ENCODE results near the gene SIGLEC10.
"Not testable (repeated sequence)": the region's sequence is repeated elsewhere in the genome, so short reads cannot be mapped to it uniquely, and the experiment has no call there.

Gene SIGLEC10

DNA sequence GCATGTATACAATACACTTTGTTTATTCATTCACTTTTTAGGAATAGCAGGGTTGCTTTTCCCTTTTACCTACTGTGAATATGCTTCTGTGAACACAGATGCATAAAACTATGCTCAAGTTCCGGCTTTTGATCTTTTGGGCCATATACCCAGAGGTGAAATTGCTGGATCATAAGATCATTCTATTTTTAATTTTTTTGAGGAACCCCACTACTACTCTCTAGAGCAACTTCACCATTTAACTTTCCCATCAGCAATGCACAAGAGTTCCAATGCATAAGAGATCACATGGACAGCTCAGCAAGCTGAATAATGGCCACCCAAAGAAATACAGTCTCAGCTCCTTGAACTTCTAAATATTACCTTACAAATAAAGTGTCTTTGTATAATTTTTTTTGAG, 17.0 kb upstream of the SIGLEC10 start:
- no peak for DNase-seq

- no peak for DNase-seq
Observed at GRCh38 chr19:51433043-51433442, 15.6 kb upstream of the SIGLEC10 start.

DNA sequence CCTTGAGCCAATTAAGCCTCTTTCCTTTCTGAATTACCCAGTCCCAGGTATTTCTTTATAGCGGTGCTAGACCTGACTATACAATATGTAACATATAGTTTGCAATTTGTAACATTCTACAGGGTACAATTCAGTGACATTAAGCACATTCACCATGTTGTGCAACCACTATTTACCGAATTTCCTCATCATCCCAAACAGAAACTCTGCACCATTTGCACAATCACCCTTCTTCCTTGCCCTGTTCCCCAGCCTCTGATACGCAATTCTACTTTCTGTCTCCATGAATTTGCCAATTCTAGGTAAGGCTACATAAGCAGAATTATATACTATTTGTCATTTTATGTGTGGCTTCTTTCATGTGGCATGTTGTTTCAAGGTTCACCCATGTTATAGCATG, 13.7 kb upstream of the SIGLEC10 start:
- DNase-seq, result no peak

DNA sequence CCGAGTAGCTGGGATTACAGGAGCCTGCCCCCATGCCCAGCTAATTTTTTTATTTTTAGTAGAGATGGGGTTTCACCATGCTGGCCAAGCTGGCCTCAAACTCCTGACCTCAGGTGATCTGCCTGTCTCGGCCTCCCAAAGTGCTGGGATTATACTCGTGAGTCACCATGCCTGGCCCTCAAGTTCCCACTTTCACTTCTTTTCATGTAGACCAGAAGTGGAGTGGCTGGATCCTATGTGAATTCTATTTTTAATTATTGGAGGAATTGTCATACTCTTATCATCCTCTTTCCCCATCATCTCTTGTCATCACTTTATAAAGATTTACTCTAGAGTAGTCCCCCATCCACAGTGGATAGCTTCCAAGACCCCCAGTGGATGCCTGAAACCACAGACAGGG, 12.8 kb upstream of the SIGLEC10 start:
- DNase-seq, result no peak

DNA sequence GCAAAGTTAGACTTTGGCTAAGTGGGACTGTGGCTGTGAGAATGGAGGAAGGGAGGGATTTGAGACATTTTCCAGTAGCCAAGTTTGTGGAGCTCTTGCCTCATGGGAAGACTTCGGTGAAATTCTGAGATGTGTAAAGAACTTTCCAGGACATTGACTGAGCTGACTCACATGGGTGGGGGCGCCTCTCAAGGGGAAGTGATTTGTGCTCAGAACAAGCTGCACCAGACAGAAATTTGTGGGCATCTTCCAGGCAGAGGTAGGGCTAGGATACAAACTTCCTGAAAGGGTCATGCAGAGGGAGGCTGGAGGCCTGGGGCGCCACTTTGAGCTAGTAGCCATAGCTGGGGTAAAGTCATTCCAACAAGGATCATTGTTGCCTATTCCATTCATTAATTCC, 9.8 kb upstream of the SIGLEC10 start:
- no peak for DNase-seq

- no peak for DNase-seq
Observed at GRCh38 chr19:51422053-51422448, 4.6 kb upstream of the SIGLEC10 start.

- no peak for DNase-seq
Observed at GRCh38 chr19:51421229-51422052, 4.0 kb upstream of the SIGLEC10 start.

DNA sequence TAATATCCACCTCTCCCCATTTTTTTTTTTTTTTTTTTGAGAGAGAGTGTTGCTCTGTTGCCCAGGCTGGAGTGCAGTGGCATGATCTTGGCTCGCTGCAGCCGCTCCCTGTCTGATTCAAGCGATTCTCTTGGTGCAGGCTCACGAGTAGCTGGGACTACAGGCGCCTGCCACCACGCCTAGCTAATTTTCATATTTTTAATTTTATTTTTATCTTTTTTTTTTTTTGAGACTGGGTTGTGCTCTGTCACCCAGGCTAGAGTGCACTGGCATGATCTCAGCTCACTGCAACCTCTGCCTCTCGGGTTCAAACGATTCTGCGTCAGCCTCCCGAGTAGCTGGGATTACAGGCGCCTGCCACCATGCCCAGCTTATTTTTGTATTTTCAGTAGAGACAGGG, 3.1 kb upstream of the SIGLEC10 start:
- DNase-seq, result not testable (repeated sequence)

DNA sequence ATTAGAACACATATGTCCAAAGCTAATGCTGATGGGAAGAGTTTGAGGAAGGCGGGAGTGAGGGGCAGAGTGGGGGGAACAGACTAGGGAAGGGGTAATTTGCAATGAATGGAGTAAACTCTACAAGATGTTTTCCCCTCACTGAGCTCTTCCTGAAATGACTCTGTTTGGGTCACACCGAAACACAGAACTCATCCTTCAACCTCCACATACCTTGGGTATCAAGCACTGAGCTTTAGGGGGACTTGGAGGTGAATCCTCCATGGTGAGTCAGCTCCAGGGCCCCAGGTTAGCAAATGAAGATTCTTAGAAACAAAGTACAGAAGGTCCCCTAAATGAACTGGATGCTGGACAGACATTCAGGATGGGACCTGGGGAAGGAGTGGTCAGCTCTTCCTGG, 1.3 kb upstream of the SIGLEC10 start:
- DNase-seq, result no peak

DNA sequence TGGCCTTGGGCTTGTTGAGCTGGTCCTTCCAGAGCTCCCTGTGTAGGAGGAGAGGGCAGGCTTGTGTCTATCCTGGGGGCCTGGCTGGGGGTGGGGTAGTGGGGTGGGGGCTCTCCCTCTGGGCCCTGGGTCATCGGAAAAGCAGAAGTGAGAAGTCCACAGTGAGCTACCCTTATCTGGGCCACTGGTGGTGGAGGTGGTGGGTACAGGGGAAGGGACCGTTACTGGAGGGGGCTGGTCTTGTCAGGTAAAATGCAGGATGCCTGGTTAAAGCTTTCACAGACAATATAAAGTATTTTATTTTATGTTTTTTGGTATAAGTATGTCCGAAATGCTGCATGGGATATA, 342 bp upstream of the SIGLEC10 start:
- no peak for DNase-seq

DNA sequence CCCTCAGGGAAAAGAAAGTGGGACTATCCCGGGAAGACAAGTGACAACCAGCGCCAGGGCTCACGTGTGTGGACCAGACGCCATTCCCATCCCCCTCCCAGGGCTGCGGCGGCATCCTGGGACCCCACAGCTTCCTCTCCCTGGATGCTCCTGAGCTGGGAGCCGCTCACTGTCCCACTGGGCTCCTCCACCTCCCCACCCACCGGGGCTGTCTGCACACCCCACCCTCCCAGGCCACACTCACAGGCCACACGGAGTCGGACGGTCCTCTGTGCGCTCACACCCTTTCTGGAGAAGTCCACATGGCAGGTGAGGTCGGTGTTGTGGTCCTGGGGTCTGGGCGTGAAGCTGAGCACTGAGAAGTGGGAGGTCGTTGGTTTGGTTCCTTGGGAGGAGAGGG, 1.0 kb downstream of the SIGLEC10 start:
- not testable (repeated sequence) for DNase-seq

DNA sequence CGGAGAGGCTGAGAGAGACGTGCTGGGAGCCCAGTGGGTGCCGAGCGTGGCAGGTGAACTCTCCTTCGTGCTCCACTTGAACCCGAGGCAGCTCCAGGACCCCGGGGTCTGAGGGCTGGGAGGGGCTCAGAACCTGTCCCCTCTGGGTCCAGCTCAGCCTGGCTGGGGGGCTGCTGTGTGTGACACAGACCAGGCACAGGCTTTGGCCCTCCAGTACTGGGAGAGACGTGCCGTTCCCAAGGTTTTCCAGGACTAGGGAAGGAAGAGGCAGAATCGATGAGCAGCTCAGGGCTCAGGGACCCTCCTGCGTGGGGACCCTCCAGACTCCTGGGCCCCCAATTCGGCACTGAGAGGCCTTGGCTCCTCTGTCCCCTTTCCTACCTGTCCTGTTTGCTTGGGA, 2.3 kb downstream of the SIGLEC10 start:
- DNase-seq, result no peak

DNA sequence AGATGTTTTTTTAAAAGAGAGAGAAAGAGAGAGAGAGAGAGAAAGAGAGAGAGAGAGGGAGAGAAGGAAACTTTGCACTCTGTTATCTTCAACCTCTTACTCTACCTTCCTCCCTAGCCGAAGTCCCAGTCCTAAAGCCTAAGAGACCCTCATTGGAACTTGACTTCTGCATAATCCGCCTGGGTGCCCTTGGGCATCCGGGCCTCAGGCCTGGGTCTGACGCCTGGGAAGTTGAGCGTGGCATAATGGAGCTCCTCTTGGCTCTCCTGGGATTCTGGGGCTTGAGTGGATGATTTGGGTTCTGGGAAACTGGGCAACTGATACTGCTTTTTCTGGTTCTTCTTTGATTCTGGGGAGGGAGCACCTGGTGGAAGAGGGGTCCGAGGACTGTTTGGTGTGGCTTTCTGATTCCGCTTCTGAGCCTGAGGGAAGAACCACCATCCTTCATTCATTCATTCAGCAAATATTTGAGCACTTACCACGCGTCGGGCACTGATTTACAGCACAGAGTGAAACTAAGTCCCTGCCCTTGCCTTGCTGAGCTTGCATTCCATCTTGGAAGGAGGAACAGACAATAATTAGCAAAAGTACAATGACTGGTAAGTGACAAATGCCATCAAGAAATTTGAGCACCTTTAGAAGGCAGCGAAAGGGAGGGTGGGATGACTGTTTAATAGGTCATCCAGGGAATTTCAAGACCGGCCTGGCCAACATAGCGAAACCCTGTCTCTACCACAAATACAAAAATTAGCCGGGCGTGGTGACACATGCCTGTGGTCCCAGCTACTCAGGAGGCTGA, 6.3 kb downstream of the SIGLEC10 start:
- DNase-seq, result no peak

- no peak for DNase-seq
Observed at GRCh38 chr19:51407511-51408131, 9.8 kb downstream of the SIGLEC10 start.

DNA sequence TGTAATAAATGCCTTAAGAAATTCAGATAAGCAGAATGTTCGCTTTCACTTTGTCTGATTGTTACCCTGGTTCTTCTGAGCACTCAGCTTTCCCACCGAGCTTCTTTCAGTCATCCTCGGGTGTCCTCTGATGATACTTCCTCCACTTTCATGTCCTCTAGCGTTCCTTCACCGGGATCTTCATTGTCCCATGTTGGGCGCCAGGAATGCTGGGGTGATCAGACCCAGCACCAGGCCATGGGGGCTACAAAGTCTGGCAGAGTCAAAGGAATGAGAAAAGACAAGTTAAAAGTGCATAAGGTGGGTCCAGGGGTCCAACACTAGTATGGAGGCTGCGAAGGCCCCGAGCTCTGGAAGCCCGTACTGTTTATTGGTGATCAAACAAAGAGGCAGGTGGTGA, 15.3 kb downstream of the SIGLEC10 start:
- DNase-seq, result no peak

- DNase-seq, result not testable (repeated sequence)
Observed at GRCh38 chr19:51399936-51400335, 17.5 kb downstream of the SIGLEC10 start.

- DNase-seq, result no peak
Observed at GRCh38 chr19:51399231-51399630, 18.2 kb downstream of the SIGLEC10 start.

- DNase-seq, result no peak
Observed at GRCh38 chr19:51398096-51398704, 19.2 kb downstream of the SIGLEC10 start.

DNA sequence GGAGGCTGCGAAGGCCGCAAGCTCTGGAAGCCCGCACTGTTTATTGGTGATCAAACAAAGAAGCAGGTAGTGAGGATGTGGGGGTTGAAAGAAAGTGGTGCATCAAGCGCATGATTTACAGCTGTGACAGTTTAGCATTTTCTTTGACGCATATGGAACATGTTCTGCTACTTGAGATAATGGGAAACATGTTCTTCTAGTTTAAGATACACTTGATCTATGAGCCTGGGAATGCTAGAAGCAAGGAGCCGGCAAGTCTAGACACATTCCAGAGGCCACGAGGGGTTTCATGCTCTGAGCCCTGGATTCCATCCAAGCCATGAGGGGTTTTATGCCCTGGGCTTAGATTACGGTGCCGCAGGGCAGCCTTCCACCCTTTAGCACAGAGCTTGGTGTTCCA, 20.0 kb downstream of the SIGLEC10 start:
- DNase-seq, result not testable (repeated sequence)

GRCh38 chr19:51396175-51396574, 21.3 kb downstream of the SIGLEC10 start:
- DNase-seq, result no peak

DNA sequence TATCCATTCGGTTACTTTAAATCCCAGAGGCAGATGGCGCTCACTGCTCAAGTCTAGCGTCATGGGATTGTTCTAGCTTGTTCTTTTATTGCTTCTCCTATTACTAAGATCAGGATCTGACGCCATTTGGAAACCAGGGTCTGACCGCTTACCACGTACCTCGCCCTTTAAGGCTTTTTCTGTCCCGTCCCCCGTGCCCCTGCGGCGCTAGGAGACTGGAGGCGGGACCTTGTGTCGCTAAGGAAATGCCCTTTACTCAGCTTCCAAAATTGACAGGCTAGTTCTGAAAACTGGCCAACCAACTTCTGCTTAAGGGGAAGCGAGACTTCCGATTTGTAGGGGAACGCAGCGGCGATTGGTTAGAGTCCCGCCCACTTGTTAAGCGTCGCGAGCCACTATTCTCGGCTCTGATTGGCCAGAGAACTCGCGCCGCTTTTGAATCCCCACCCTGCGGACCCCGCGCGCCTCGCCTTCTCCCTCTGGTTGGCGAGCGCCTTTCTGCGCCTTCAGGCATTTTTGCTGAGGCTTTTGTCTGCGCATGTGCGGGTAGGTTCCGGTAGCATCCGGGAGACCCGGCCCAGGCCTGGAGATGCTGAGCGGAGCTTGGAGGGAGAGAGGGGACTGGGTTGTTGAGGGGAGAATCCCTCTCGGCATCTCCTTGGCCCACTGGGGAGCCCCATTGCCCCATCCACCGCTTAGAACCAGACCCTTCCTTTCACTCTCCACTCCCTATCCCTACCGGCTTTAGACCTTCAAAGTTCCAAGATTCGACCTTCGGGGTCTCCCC, 23.2 kb downstream of the SIGLEC10 start:
- peak; percentile 19 for DNase-seq

DNA sequence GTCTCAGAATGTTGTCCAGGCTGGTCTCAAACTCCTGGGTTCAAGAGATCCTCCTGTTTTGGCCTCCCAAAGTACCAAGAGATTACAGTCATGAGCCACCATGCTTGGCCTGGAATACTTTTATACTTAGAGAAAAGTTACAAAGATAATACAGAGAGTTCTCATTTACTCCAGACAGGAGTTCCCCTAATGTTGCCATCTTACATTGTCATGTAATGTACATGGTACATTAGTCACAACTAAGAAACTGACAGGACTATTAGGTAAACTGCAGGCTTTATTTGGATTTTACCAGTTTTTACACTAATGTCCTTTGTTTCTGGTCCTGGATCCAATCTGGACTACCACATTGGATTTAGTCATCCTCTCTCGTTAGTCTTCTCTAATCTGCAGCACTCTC, 24.7 kb downstream of the SIGLEC10 start:
- no peak for DNase-seq
